Head of caudate nucleus (tissue), 42 donors: ENCODE results near the gene ZFX.
A peak's percentile ranks its signal among the peaks of the same experiment; 100 is the strongest.

ENCODE experiments used
- DNase-seq, 42 donors: peaks; one replicate each; pipeline versions ENCODE4 v3.0.0 to v3.0.0-alpha.2; 2020 to 2021; ENCODE audit warnings: mixed read lengths in 7 of 42
- intact Hi-C: fragments of 100-400 bp; cut with DNase I; formaldehyde crosslinking; loops from one replicate; pipeline ENCODE4 v1.15.0; 2022

ZFX gene

DNA sequence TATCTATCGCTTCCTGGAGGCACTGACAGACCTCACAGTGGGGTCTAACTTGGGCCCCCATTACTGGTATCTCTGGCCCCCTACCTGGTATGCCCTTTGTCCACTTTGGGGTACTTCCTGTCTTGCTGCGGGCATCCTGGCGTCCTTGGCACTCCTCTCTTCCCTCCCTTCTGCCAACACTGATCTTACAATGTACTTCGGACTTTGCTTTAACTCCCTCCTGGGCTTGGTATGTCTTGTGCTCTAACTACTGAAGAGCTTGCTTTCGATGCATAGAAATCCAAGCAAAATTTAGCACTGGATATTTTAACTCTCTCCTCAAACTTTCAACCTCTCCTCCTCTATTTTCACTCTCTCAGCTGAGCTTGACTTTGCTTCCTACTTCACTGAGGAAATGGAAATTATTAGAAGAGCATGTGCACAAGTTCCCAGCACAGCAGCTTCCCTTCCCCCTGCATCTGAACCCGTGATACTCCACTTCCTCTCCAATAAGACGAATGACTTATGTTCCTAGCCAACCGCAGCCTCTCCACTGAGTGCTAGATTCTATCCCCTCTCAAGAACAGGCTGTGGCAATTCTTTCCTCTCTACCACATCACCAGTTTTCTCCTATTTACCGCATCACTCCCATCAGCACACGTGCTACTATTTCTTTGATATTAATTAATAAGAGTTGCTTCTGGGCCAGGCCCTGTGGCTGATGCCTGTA, 111.5 kb downstream of the ZFX start:
- intact Hi-C loops = no loop called here
- peak in 16 of 42 donors; percentile 1 to 42 (median 16) for DNase-seq

DNA sequence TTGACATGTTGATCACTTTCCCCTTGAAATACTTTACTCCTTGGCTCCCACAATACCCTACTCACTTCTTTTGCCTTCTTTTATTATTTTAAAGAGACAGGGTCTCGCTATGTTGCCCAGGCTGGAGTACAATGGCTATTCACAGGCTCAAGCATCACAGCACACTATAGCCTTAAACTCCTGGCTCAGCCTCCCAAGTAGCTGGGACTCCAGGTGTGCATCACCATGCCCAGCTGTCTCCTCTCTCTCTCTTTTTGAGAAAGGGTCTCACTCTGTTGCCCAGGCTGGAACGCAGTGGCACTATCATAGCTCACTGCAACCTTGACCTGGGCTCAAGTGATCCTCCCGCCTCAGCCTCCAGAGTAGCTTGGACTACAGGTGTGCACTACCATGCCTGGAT, 112.8 kb downstream of the ZFX start:
- DNase-seq = no peak
- intact Hi-C loops = no loop called here

DNA sequence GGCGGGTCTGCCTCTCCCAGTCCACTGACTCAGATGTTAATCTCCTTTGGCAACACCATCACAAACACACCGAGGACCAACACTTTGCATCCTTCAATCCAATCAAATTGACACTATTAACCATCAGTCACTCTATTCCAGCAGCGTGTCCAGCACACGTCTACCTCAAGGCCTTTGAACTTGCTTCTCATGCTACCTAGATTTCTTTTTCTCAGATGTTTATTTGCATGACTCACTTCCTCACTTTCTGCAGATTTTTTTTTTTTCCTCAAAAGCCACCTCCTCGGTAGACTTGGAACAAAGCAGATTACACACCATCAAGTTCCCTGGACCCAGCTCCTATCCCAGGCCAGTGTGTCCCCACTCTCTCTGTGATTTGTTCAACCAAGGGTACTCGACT, 114.9 kb downstream of the ZFX start:
- intact Hi-C loops = no loop called here
- DNase-seq = no peak
